PFSK-1 (cell line): ENCODE measurements around the gene GMPS.

ENCODE experiments used
- POLR2AphosphoS5 ChIP-seq: IDR thresholded peaks from 2 replicates; pipeline ENCODE4 v1.6.1; 2012; ENCODE audit warnings: low read depth, mild to moderate bottlenecking, control low read depth, low read length, moderate library complexity
- TAF1 ChIP-seq: IDR thresholded peaks from 2 replicates; pipeline ENCODE4 v1.6.1; 2012; ENCODE audit warnings: low read length, control low read depth, borderline replicate concordance; ENCODE audit not compliant: insufficient read depth
- TF ChIP-seq, protein P1 (sequence below), 2 experiments: IDR thresholded peaks; 2 replicates each; pipeline versions ENCODE4 v1.6.1 to v1.8.0; 2011 to 2012; ENCODE audit warnings: low read depth in 2 of 2, low read length in 2 of 2, control low read depth in 1 of 2, inconsistent platforms in 1 of 2, mild to moderate bottlenecking in 1 of 2, moderate library complexity in 1 of 2; ENCODE audit not compliant: insufficient read depth in 1 of 2

DNA sequence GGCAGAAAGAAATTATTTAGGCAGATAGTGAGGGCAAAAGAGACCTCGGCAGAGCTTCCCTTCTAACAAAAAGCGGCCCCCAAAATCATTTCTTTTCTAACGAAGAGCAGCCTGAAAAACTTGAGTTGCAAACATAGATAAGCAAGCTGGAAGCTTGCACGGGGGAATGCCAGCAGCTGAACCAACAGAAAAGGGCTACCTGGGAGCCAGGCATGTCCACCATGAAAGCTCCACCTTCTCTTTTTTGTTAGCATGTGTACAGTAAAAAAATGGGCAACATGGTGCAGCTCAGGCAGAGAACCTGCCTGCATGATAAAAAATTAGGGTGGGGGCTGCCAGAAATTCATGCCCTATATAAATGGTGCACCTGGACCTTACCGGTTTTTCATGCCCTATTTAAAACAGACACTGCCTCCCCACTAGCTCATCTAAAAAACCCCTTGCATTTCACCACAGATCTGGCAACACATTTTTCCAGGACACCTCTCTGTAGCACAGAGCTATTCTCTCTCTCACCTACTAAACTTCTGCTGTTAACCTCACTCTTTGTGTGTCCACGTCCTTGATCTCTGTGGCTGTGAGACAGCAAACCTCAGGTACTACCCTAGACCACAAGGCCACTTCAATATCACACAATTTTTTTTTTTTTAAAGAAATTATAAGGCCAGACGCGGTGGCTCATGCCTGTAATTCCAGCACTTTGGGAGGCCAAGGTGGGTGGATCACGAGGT, 34.9 kb upstream of the GMPS start:
- TF ChIP-seq, protein P1, sequence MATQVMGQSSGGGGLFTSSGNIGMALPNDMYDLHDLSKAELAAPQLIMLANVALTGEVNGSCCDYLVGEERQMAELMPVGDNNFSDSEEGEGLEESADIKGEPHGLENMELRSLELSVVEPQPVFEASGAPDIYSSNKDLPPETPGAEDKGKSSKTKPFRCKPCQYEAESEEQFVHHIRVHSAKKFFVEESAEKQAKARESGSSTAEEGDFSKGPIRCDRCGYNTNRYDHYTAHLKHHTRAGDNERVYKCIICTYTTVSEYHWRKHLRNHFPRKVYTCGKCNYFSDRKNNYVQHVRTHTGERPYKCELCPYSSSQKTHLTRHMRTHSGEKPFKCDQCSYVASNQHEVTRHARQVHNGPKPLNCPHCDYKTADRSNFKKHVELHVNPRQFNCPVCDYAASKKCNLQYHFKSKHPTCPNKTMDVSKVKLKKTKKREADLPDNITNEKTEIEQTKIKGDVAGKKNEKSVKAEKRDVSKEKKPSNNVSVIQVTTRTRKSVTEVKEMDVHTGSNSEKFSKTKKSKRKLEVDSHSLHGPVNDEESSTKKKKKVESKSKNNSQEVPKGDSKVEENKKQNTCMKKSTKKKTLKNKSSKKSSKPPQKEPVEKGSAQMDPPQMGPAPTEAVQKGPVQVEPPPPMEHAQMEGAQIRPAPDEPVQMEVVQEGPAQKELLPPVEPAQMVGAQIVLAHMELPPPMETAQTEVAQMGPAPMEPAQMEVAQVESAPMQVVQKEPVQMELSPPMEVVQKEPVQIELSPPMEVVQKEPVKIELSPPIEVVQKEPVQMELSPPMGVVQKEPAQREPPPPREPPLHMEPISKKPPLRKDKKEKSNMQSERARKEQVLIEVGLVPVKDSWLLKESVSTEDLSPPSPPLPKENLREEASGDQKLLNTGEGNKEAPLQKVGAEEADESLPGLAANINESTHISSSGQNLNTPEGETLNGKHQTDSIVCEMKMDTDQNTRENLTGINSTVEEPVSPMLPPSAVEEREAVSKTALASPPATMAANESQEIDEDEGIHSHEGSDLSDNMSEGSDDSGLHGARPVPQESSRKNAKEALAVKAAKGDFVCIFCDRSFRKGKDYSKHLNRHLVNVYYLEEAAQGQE (IDR thresholded peaks at IDR 0.05; ENCODE audit: insufficient read depth in 1 of 2, low read depth in 2 of 2, low read length in 2 of 2), result no peak
- TF ChIP-seq POLR2AphosphoS5 (no peak), TAF1 (no peak)
